NCI-H187 treated with DMSO at 0.1 percent for 48 hours (cell line): ENCODE measurements around the gene NUF2.
A peak's percentile ranks its signal among the peaks of the same experiment; 100 is the strongest.
"Not testable (repeated sequence)": the region's sequence is repeated elsewhere in the genome, so short reads cannot be mapped to it uniquely, and the experiment has no call there.

Experiments used
- DNase-seq: peaks from one replicate; lab custom pipeline; 2025; lab: John Stamatoyannopoulos, UW

The NUF2 gene

DNA sequence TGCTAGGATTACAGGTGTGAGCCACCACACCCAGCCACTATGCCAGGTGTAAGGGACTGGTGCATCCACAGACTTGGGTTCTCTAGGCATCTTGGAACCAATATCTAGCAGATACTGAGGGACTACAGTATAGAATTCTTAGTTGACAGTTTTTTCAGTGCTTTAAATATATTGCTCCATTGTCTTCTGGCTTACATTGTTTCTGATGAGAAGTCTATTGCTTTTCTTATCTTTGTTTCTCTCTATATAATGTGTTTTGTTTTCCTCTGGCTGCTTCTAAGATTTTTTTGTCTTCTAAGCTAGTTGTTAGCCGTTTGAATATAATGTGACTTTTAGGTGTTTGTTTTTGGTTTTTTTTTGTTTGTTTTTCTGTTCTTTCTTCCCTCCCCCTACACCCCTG, 13.5 kb downstream of the NUF2 start:
- no peak for DNase-seq

DNA sequence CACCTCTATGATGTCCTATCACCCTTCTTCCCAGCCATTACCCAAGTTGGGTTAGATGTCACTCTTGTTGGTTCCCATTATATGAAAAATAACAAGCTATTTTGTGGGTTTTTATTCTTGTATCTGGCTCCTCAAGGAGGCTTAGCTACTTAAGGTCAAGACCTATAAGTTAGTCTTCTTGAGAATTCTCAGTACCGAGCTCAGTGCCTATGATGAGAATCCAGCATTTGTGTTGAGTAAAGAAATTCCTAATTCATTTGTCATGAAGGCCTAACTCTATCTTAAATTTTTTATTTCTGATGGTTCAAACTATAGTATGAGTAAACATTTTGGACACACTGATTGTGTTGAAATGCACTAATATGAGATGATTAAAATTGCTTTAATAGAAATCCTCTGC, 15.9 kb downstream of the NUF2 start:
- no peak for DNase-seq

DNA sequence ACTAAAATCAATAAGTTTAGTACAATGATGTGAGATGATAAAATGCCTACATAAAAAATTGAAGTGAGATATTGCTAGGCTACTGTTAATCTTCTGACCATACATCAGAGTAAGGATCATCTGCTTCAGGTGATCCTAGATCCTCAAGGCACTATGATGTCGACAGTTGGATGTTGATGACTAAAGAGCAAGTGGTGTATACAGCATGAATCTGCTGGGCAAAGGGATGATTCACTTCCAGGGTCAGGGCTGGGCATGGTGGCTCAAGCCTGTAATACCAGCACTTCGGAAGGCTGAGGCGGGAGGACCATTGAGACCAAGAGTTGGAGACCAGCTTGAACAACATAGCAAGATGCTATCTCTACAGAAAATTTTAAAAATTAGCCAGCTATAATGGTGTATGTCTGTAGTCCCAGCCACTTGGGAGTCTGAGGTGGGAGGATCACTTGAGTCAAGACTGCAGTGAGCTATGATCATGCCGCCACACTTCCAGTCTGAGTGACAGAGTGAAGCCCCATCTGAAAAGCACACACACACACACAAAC, 24.6 kb downstream of the NUF2 start:
- DNase-seq, result no peak

DNA sequence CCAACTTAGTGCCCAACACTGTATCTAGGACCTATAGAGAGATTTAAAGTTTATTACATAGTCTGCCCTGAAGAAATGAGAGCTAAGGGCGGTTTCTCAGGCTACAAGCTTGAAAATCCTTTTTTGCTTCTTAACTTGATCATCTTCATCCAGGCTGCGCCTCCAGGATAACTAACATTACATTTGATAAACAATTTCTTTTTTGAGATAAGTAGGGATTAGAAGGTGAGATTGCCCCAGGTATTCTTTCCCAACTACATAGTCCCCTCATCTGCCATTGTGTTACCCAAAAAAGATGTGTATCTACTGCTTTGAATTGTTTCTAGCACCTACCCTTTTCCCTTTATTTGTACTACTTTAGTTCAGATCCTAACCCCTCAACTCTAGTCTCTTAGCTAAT, 25.4 kb downstream of the NUF2 start:
- no peak for DNase-seq

DNA sequence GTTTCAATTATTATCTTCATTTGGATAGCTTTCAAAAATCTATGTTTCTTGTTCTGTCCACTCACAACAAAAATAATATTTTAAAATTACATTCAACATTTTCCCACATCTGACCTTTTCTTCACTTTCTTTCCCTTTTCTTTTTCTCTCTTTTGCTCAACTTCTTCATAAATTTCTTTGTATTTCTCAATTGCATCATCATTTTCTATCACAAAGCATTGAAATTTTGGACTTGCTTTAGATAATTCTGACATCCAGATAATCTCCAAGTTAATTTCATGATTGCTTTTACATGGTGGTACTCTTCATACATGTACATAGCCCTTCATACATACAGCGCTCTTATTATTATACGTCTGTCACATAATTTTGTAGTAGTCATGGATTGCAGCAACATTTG, 30.2 kb downstream of the NUF2 start:
- no peak for DNase-seq

DNA sequence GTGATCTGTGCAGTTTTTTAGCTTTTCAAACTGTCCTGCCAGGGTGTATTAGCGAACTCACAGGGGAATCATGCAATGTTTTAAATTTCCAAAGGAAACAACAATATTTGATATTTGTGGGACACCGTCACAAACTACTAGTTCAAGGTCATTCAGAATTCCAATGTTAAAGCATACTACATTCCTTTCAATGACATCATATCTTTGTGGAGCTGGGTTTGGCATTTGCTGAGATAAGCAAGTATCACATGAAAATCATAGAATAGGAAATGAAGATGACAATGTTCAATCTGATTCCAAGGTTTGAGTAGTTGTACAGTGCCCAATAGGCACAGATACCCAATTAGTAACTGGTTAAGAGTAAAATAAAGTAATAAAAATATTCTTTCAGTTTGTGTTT, 35.6 kb downstream of the NUF2 start:
- DNase-seq, result no peak

DNA sequence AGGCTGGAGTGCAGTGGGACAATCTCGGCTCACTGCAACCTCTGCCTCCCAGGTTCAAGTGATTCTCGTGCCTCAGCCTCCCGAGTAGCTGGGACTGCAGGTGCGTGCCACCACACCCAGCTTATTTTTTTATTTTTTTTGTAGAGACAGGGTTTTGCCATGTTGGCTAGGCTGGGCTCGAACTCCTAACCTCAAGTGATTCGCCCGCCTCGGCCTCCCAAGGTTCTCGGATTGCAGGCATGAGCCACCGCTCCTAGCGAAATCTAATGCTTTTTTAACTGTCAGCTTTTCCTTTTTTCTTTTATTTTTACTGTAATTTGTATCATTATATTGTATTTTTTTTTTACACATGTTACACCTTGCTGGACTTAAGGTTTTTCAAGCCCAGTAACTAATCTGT, 36.4 kb downstream of the NUF2 start:
- DNase-seq, result not testable (repeated sequence)

DNA sequence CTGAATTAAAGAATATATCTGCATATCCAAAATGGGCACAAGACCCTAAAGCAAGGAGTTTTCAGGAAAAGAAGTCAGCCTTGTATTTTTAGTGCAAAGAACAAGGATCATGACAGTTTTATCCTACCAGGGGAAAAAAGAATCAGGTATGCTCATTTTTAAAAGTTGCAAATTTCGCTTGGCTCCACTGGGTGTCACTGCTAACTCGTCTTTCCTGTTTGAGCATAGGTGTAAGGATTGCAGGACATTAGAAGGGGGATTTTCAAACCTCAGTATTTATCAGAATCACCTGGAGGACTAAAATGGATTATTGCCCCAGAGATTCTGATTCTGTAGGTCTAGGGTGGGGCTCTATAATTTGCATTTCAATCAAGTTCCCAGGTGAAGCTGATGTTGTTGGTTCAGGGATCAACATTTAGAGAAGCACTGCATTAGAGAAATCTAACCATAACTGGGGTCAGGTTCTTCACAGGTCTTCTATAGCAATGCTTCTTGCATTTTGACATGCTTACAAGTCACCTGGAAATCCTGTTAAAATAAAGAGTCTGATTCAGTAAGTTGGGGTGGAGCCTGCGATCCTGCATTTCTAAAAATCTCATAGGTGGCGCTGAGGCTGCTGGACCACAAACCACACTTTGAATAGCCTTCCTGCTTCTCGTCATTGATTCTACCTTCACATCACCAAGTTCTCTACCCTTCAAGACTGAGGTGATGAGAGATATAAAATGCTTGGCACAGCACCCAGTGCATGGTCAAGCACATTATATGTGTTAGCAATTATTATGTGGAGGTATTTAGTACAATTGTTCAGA, 39.6 kb downstream of the NUF2 start:
- peak; percentile 72 for DNase-seq

DNA sequence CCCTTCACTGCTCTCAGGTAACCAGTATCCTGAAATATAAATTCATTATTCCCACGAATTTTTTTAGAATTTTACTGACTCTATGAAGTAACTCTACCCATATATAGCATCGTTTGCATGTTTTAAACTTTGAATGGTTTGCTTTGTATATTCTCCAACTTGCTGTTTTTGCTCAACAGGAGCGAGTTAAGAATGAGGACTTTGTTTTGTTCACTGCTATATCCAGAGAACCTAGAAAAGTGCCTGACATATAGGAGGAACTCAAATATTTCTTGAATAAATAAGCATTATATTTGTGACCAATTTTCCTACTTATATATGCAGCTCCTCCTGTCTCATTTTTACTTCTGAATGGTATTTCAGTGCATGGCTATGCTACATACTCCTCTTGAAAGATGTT, 43.4 kb downstream of the NUF2 start:
- DNase-seq, result no peak

DNA sequence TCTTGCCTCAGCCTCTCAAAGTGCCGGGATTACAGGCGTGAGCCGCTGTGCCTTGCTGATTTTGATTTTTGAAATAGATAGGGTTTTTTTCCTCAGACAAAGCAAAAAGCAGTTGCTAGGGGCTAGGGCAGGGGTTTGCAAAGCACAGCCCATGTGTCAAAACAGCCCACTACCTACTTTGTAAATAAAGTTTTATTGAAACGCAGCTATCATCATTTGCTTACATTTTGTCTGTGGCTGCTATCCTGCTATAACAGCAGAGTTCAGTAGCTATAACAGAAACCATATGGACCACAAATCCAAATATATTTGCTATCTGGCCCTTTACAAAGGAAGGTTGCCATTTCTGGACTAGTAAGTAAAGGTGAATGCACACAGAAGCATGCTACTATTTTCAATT, 44.8 kb downstream of the NUF2 start:
- no peak for DNase-seq

DNA sequence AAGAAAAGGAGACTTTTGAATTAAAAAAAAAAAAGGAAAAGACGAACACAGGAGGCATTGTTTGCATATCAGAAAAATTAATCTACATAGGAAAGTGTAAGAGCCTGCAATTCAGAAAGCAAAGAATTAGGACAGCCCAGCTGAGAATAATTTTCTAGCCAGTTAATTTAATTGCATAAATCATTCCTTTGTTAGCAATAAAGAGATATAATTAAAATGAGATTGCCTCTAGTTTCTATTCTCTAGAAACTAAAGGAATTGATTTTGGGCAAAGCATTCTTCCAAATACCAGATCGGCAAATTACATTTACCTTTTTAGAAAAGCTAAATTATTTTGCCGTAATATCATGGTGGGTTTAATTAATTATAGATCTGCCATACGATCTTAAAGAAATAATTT, 46.0 kb downstream of the NUF2 start:
- DNase-seq, result no peak

DNA sequence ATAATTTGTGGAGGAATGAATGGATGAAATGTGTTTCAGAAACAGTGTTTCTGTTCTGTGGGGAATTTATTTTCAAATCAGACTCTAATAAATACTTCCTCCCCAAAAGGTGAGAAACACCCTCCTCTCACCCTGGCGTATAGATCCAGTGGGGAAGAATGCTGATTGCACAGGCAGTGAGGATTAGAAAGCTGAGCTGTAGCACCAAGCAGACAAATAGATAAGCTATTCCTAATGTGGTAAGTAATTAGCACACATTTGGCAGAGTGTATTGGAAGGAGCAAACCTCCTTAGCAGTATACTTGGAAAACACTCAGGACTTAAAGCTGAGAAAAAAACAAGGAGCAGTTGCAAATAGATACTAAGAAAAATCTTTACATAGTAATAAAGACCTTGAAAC, 50.8 kb downstream of the NUF2 start:
- no peak for DNase-seq

DNA sequence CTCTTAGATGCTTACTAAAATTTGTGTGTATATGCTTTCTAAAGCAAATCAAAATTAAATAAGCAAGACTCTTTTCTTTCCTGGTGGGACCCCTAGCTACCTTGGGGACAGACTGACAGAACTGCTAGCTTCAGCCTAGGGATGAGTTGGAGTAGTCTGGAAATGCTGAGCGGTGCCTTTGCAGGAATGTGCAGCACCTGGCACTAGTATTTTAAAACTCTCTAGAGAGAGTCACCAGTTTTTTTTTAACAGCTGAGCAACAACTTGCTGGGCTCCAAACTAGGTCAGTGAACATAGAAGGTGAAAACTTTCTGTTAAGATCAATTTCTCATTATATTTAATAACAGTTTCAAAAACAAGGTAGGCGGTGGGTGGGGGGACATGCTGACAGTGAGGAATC, 56.8 kb downstream of the NUF2 start:
- DNase-seq, result no peak

DNA sequence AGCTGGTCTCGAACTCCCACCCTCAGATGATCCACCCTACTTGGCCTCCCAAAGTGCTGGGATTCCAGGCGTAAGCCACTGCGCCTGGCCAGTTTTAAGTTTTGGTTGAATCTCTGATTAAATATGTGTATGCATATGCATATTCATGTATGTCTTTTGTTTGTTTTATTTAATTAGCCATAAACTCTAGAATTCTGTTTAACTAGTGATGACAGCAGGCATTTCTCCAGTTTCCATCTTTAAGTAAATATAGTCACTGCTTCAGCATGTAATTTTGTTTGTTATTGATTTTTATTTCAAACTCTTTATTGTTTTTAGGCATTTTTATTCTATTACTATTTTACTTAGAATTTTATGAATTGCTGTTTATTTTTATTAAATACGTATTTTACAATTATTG, 58.0 kb downstream of the NUF2 start:
- DNase-seq, result no peak

DNA sequence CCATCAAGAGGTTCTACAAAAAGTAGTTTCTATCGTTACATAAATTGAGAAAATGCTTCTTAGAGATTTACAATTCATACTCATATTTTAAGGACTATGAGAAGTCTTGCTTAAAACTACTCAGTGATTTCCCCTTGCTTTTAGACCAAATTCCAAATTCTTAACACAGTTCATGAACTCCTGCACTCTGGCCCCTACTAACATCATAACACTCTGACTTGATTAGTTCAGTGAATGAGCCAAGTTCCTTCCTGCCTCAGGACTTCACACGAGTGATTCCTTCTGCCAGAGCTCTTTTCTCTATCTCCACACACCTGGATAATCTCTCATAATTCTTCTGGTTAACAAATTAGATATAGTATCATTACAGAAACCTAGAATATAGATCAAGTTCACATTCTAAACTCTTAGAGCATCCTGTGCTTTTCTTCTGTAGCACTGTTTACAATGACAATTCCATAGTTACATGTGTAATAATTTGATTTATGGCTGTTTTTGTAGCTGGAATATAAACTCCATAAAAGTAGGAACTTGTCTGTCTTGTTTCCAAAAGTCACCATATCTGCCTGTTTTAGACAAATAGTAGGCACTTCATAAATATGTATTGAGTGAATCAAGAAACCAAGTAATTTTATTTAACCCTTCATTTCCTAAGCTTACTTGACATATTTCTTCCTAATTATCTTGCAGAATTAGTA, 59.9 kb downstream of the NUF2 start:
- no peak for DNase-seq

DNA sequence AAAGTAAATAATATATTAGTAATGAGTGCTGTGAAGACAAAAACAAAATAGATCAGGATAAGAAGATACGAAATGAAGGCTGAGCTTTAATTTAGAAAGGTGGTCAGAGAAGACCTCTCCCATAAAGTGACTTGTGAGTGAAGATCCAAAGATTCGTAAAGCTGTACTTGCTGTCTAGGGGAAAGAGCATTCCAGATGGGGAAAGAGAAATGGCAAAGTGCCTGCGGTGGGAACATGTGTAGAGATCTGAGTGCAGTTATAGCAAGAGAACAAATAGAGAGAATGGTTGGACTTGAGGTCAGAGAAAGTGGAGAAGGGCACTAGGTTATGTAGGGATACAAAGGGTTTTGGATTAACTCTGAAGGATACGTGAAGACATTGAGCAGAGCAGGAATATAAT, 60.6 kb downstream of the NUF2 start:
- no peak for DNase-seq

DNA sequence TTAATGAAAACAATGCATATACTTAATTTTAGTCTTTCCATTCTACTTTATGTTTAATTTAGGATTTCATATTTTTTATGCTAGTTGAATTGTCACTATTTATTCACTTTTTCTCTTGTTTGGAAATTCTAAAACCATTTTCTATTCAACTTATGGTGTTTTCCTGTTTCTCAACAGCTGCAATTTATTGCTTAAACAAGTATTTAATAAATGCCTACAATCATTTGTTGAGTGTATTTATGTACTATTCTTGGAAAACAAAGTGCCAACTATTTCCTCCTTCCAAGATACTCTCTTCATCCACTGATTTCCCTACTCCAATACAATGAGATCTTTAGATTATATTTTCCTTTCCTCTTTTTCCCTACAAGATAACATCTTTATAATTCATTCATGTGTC, 65.4 kb downstream of the NUF2 start:
- DNase-seq, result no peak

DNA sequence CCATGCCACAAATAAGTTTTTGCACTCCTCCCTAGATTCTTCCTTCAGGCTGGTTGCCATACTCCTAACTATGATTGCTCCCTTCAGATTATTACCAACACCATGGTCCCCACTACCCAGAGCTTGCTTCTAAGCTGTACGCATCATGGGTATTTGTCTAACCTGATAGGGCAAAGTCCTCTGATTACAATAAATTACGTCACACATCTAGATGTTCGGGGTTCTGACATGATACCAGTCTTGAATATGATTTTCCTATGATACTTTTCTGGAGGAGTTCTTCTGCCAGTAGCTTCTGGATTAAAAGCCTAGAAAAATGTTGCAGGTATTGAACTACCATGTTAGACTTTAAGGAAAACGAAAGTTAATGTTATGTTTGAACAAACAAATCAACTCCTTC, 67.2 kb downstream of the NUF2 start:
- no peak for DNase-seq

DNA sequence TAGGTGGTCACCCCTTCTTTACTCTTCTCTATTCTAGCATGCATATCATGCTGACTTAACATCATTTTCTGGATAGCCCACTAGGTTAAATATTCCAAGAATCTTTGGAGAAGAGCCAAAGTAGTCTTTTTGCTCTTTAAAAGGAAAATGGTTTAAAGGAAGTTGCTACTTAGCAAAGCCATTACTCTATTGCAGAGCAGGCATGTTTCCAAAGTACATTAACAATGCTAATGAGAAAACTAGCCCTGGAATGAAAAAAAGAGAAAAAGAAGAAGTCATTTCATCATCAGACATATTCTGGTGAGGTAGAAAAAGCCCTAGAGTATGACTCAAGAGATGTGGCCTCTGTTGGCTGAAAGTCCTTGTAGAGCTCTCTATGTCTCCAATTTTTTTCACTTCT, 74.0 kb downstream of the NUF2 start:
- no peak for DNase-seq

DNA sequence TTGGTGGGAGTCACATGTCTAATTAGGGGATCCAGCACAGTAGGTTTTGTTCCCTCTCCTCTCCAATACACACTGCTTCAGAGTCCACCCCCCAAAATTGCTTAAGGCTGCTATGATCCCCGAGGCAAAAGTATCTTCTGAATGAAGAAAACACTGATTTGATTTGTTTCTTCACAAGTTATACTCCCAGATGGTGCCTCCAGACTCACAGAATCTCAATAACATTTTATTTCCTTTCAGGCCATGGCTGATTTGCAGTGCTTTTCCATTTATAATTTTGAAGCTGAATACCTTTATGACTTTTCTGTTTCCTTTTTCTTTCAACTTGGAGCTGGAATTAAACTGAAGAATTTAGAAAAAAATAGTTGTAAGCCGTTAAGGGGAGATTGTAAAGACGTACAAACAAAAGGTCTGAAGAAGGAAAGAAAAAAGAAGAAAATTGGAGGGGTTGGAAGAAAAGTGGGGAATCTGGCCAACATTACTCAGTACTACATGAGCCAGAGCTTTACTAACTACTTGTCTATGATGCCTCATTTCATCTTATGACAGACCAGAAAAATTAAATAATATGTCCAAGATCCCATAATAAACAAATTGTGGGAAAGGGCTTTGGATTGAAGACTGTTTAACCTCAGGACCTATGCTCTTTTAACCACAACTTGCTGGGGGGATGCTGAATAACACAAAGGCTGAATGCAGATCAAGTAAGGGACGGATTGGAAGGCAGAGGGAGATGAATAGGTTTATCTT, 75.9 kb downstream of the NUF2 start:
- no peak for DNase-seq

DNA sequence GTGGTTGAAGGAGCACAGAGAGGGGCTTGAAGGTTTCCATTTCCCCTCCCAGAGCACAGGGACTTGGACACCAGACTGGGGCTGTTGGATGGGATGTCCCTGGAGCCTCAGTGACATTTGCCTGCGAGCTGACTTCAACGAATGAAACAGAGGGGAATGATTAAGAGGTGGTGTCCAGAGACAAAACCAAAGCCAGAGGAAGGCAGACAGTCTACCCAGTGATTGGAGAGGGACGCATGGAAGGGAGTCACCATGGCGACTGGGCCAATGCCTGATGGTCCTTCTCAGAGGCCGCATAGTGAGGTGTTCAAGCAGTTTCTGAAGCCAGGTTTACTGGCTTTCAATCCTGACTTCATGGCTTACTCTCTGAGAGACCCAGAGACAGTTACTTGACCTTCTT, 77.2 kb downstream of the NUF2 start:
- no peak for DNase-seq

DNA sequence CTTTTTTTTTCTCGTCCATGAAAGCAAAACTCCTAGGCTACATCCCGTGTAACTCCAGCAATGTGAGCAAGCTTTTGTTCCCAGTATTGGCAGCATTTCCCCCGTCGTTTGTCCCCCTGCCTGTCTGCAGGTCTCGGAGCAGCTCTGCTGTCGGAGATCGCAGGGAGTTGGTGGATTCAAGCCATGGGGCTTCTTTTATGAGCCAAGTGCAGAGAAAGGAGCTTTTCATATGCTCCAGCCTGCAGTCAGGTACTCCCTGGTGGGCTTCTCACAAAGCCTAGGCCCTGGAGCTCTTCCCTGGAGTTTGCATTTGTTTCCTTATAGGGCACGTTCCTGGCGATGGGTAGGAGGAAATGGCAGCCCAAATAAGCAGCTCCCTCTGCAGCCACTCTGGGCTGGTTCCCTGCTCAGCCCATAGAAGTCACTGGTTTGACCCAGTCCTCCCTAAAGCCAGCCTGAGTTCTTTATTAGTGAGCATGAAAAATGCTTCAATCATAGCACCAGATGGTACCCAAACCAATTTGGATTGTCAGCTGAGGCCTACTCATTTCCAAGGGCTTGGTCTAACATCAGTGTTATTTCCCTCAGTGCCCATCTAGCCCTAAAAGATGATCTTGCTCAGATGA, 78.3 kb downstream of the NUF2 start:
- DNase-seq, result no peak
